ENCODE data around the gene CILP2.

DNA sequence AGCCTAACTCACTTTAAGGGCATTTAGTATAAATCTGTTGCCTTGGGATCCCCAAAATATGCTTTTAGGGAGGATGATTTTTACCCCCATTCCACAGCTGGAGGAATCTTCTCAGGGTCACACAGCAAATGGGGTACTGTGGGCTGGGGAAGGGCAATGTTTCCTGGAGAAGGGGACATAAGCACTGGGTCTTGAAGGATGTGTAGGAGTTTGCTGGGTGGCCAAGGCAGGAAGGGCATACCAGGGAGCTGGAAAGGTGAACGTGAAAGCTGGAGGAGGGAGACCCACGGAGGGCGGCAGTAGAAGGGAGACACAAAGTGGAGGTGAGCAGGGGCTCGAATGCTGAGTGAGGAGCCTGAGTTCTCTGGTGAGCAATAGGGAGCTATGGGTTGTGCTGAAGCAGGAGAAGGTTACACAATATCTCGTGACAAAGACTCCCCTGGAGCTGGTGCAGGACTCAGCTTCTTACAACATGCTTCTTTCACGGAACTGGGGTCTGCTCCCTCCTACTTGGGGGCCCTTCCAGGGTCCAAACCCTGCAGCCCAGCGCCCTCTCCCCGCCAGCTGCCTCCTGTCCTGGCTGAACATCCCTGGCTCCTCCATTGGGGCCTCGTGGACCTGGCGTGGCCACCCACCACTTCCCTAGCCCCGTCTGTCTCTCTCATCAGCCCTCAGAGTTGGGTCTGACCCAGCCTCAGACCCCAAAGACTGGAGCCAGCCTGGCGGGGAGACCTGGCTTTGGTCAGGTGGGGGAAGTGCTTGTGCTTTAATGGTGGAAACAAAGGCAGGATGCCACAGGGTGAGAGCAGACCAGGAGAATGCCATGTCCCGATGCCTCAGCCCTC is 11.1 kb downstream of the CILP2 start:
- TF ChIP-seq, protein P1, sequence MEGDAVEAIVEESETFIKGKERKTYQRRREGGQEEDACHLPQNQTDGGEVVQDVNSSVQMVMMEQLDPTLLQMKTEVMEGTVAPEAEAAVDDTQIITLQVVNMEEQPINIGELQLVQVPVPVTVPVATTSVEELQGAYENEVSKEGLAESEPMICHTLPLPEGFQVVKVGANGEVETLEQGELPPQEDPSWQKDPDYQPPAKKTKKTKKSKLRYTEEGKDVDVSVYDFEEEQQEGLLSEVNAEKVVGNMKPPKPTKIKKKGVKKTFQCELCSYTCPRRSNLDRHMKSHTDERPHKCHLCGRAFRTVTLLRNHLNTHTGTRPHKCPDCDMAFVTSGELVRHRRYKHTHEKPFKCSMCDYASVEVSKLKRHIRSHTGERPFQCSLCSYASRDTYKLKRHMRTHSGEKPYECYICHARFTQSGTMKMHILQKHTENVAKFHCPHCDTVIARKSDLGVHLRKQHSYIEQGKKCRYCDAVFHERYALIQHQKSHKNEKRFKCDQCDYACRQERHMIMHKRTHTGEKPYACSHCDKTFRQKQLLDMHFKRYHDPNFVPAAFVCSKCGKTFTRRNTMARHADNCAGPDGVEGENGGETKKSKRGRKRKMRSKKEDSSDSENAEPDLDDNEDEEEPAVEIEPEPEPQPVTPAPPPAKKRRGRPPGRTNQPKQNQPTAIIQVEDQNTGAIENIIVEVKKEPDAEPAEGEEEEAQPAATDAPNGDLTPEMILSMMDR (conservative IDR thresholded peaks at IDR 0.05 in 1 of 2, IDR thresholded peaks at IDR 0.05 in 1 of 2; ENCODE audit: extremely low read depth in 1 of 2, insufficient read depth in 1 of 2, low read depth in 1 of 2, low read length in 2 of 2) = no peak
- TF ChIP-seq EZH2 (IDR thresholded peaks at IDR 0.05; ENCODE audit: borderline replicate concordance, low read length) = no peak
